Kidney (tissue), 14 donors: ENCODE results near the gene DPH7. TPM values are rescaled to one million over a fixed set of nuclear protein-coding genes. Genes with fewer than 3 reads are reported as not detected.
"Not testable (repeated sequence)": the region's sequence is repeated elsewhere in the genome, so short reads cannot be mapped to it uniquely, and the experiment has no call there.

ENCODE experiments used
- DNase-seq, 5 donors: peaks; one replicate each; pipeline ENCODE4 v3.0.0-alpha.2; 2013 to 2020
- FAIRE-seq: peaks from 2 replicates; lab custom pipeline; 2012; peaks lifted over from hg19 to GRCh38; lab: Jason Lieb, UNC
- H3K27ac ChIP-seq, 2 donors: one replicate each; pipeline ENCODE4 v1.7.0; 2013; ENCODE audit warnings: low read depth in 2 of 2, low read length in 2 of 2, inconsistent platforms in 1 of 2
- H3K27me3 ChIP-seq: one replicate; pipeline ENCODE4 v1.7.1; 2013; ENCODE audit warnings: low read length, inconsistent platforms; ENCODE audit not compliant: control insufficient read depth, insufficient read depth
- H3K36me3 ChIP-seq, 3 donors: one replicate each; pipeline versions ENCODE4 v1.7.0 to v1.7.1; 2013; ENCODE audit warnings: low read length in 3 of 3, control low read depth in 1 of 3, inconsistent platforms in 1 of 3; ENCODE audit not compliant: insufficient read depth in 3 of 3, control insufficient read depth in 2 of 3
- H3K4me1 ChIP-seq, 3 donors: one replicate each; pipeline versions ENCODE4 v1.7.0 to v1.7.1; 2013; ENCODE audit warnings: low read length in 3 of 3, inconsistent platforms in 1 of 3, low read depth in 1 of 3; ENCODE audit not compliant: control insufficient read depth in 2 of 3, insufficient read depth in 2 of 3
- H3K4me3 ChIP-seq, 3 donors: one replicate each; pipeline versions ENCODE4 v1.7.0 to v1.8.1; 2013; ENCODE audit warnings: low read length in 3 of 3, control low read depth in 1 of 3, inconsistent platforms in 1 of 3
- H3K9ac ChIP-seq, 3 donors: one replicate each; pipeline versions ENCODE4 v1.7.0 to v1.7.1; 2013; ENCODE audit warnings: low read length in 3 of 3, control low read depth in 1 of 3, inconsistent platforms in 1 of 3
- H3K9me3 ChIP-seq, 3 donors: one replicate each; pipeline versions ENCODE4 v1.7.0 to v1.7.1; 2013; ENCODE audit warnings: low read length in 3 of 3, control low read depth in 1 of 3, inconsistent platforms in 1 of 3; ENCODE audit not compliant: control insufficient read depth in 2 of 3, insufficient read depth in 1 of 3
- CTCF ChIP-seq: IDR thresholded peaks from 3 replicates; pipeline ENCODE4 v1.5.1; 2012; ENCODE audit warnings: mild to moderate bottlenecking, moderate library complexity, borderline replicate concordance; ENCODE audit not compliant: insufficient read depth; ENCODE audit errors: extremely low read depth
- intact Hi-C: fragments of 100-400 bp; cut with DNase I; formaldehyde crosslinking; loops from one replicate; pipeline ENCODE4 v1.11.1; 2022
- polyA plus RNA-seq: library from polyadenylated mRNA; stranded (reverse); fragments of 350-450 nt; fragmentation: Illumina TruSeq; extraction: RNeasy Lipid Tissue Mini Kit (QIAGEN cat#74804); gene quantifications from one replicate; pipeline ENCODE4 v1.2.3, GENCODE V29; 2014; ENCODE audit warnings: low read depth, low replicate concordance; ENCODE audit not compliant: insufficient read depth
- total RNA-seq: library from RNA; stranded (reverse); fragmentation: NEBNext Ultra II Directional; extraction: Animal tissue kit (Norgen Biotek cat#: 25700); gene quantifications from one replicate; pipeline ENCODE4 v1.2.1, GENCODE V29; 2021
- donor health status: control.
- donor health status: control.
- donor health status: control.
- donor health status: control.
- donor health status: control.
- donor health status: DM: yes; HTN: yes; CAD: no.
- donor health status: Normal renal cell carcinoma (clear cell type).

The DPH7 gene
- total and polyA plus RNA-seq, 2 donors from 2014 or later, result 23.2 to 31.4 TPM

- Histone ChIP-seq H3K4me1 (no peaks in the 10 kb centered on the region), H3K4me3 (no peak overlapping the region), H3K36me3 (no peaks in the 10 kb centered on the region), H3K9me3 (no peaks in the 10 kb centered on the region), H3K27me3 (no peaks in the 10 kb centered on the region), H3K27ac (no peak overlapping the region), H3K9ac (no peak overlapping the region)
- FAIRE-seq, result no peak
- peak in 1 of 5 donors; percentile 63 for DNase-seq
- intact Hi-C loops, result no loop called here
- TF ChIP-seq CTCF, result no peak
These were observed 35.3 kb downstream of the DPH7 start for GRCh38 chr9:137543237-137543963.

GRCh38 chr9:137542486-137542885 is 36.2 kb downstream of the DPH7 start:
- Histone ChIP-seq H3K36me3 (no peaks in the 10 kb centered on the region), H3K27me3 (no peaks in the 10 kb centered on the region), H3K9ac (no peak overlapping the region), H3K4me3 (no peak overlapping the region), H3K27ac (no peak overlapping the region), H3K4me1 (no peaks in the 10 kb centered on the region), H3K9me3 (no peaks in the 10 kb centered on the region)
- TF ChIP-seq CTCF, result no peak
- FAIRE-seq (no peak), DNase-seq (peak in 1 of 5 donors; percentile 69)
- intact Hi-C loops, result no loop called here

- TF ChIP-seq CTCF, result no peak
- FAIRE-seq (no peak), DNase-seq (no peak)
- Histone ChIP-seq H3K27me3 (no peaks in the 10 kb centered on the region), H3K9ac (no peak overlapping the region), H3K9me3 (no peaks in the 10 kb centered on the region), H3K4me1 (no peaks in the 10 kb centered on the region), H3K36me3 (no peaks in the 10 kb centered on the region), H3K27ac (no peak overlapping the region), H3K4me3 (no peak overlapping the region)
- intact Hi-C loops, result no loop called here
These were observed 38.2 kb downstream of the DPH7 start for GRCh38 chr9:137540536-137540935.

- no peaks in the 10 kb centered on the region for H3K36me3 ChIP-seq
- no peak overlapping the region for H3K27ac ChIP-seq
- H3K4me1 ChIP-seq, result peaks cover 0 to 6% (median 0%) of the 10 kb centered on the region in 3 donors
- H3K9me3 ChIP-seq, result no peaks in the 10 kb centered on the region
- H3K4me3 ChIP-seq, result no peak overlapping the region
- intact Hi-C loops, result no loop called here
- no peak for FAIRE-seq
- no peaks in the 10 kb centered on the region for H3K27me3 ChIP-seq
- DNase-seq, result no peak
- TF ChIP-seq CTCF, result no peak
- no peak overlapping the region for H3K9ac ChIP-seq
These were observed 40.7 kb downstream of the DPH7 start for GRCh38 chr9:137538058-137538457.

- intact Hi-C loops, H3K27ac ChIP-seq, H3K27me3 ChIP-seq, H3K4me1 ChIP-seq, FAIRE-seq, H3K4me3 ChIP-seq, H3K9ac ChIP-seq, DNase-seq, H3K9me3 ChIP-seq, H3K36me3 ChIP-seq: not testable (repeated sequence)
These were observed 42.1 kb downstream of the DPH7 start for GRCh38 chr9:137536594-137537131.
